Caco-2 (cell line): Measurements from ENCODE around the gene SIGLEC9. TPM values are rescaled to one million over a fixed set of nuclear protein-coding genes. Genes with fewer than 3 reads are reported as not detected.

ENCODE experiments used
- BruUV-seq: library from RNA; stranded (reverse); fragments of 400-500 nt; replicated peaks from 2 replicates; lab custom pipeline; 2021; lab: Mats Ljungman, UMichigan
- CTCF ChIA-PET: fragments of 300-600 bp; sonication (Branson Sonifier 250); formaldehyde crosslinking; loops from one replicate; lab custom pipeline; 2022; ENCODE audit warnings: antibody characterized with exemption; lab: Charles Lee
- POLR2A ChIA-PET: fragments of 300-600 bp; sonication (Branson Sonifier 250); formaldehyde crosslinking; loops from one replicate; lab custom pipeline; 2022; ENCODE audit warnings: antibody characterized with exemption; lab: Charles Lee
- DNase-seq, 2 experiments: peaks; one replicate each; pipeline versions ENCODE4 v3.0.0 to v3.0.0-alpha.2; 2020 to 2022
- H3K27me3 ChIP-seq: replicated peaks from 2 replicates; pipeline ENCODE4 v1.6.0; 2011; ENCODE audit warnings: low read length; ENCODE audit not compliant: control insufficient read depth, insufficient read depth
- H3K36me3 ChIP-seq: 2 replicates; pipeline ENCODE4 v1.5.1; 2011; ENCODE audit warnings: low read length; ENCODE audit not compliant: control insufficient read depth, insufficient read depth
- H3K4me1 ChIP-seq: fragments of 250-450 bp; sonication (Bioruptor Pico); 2 replicates; pipeline ENCODE4 v1.5.1; 2020; ENCODE audit warnings: mild to moderate bottlenecking
- H3K4me3 ChIP-seq: 2 replicates; pipeline ENCODE4 v1.5.1; 2011; ENCODE audit warnings: low read depth, mild to moderate bottlenecking, control low read depth, low read length
- H3K9me3 ChIP-seq: fragments of 250-450 bp; sonication (Bioruptor Pico); 2 replicates; pipeline ENCODE4 v1.5.1; 2020; ENCODE audit warnings: mild to moderate bottlenecking, moderate library complexity
- H3K27ac Mint-ChIP-seq: one replicate; pipeline ENCODE4 v1.8.0; 2022; ENCODE audit warnings: mixed read lengths; ENCODE audit not compliant: unreplicated experiment
- H3K27me3 Mint-ChIP-seq: one replicate; pipeline ENCODE4 v1.8.0; 2022; ENCODE audit warnings: mixed read lengths; ENCODE audit not compliant: insufficient read depth, unreplicated experiment
- H3K36me3 Mint-ChIP-seq: one replicate; pipeline ENCODE4 v1.8.0; 2022; ENCODE audit warnings: mild to moderate bottlenecking, mixed read lengths; ENCODE audit not compliant: insufficient read depth, unreplicated experiment
- H3K4me1 Mint-ChIP-seq: one replicate; pipeline ENCODE4 v1.8.0; 2022; ENCODE audit warnings: low read depth, mixed read lengths; ENCODE audit not compliant: unreplicated experiment
- H3K4me3 Mint-ChIP-seq: one replicate; pipeline ENCODE4 v1.8.0; 2022; ENCODE audit warnings: mild to moderate bottlenecking, moderate library complexity, mixed read lengths; ENCODE audit not compliant: unreplicated experiment
- H3K9me3 Mint-ChIP-seq: one replicate; pipeline ENCODE4 v1.8.0; 2022; ENCODE audit warnings: mixed read lengths; ENCODE audit not compliant: unreplicated experiment
- CTCF ChIP-seq, 2 experiments: fragments of 200-600 bp in 1 of 2; IDR thresholded peaks; 1 replicate in 1 of 2; 2 replicates in 1 of 2; pipeline versions ENCODE4 v1.5.1 to v1.8.0; 2011 to 2022; ENCODE audit warnings: antibody characterized with exemption in 1 of 2, control low read depth in 1 of 2, inconsistent platforms in 1 of 2, low read depth in 1 of 2, low read length in 1 of 2, mild to moderate bottlenecking in 1 of 2, moderate library complexity in 1 of 2; ENCODE audit not compliant: insufficient read depth in 1 of 2, severe bottlenecking in 1 of 2, unreplicated experiment in 1 of 2
- intact Hi-C: fragments of 100-400 bp; cut with micrococcal nuclease; formaldehyde crosslinking; loops from one replicate; pipeline ENCODE4 v1.10.0; 2022; ENCODE audit not compliant: unreplicated experiment
- total RNA-seq: library from RNA; stranded (reverse); gene quantifications from 2 replicates; pipeline ENCODE4 v1.2.3, GENCODE V29; 2022

The SIGLEC9 gene
- total RNA-seq, 1 experiment from 2014 or later, result not detected

GRCh38 chr19:51128227-51128626, 3.5 kb downstream of the SIGLEC9 start:
- no peak for TF ChIP-seq CTCF (IDR thresholded peaks at IDR 0.05; ENCODE audit: insufficient read depth in 1 of 2, low read depth in 1 of 2, low read length in 1 of 2, severe bottlenecking in 1 of 2, unreplicated experiment in 1 of 2)
- ChIA-PET CTCF (no interaction called here), POLR2A (no interaction called here)

GRCh38 chr19:51129716-51130115, 5.0 kb downstream of the SIGLEC9 start:
- Mint-ChIP-seq H3K36me3 (no peaks in the 10 kb centered on the region), H3K4me3 (no peak overlapping the region), H3K27me3 (peaks cover 6% of the 10 kb centered on the region), H3K9me3 (peaks cover 5% of the 10 kb centered on the region), H3K4me1 (peaks cover 11% of the 10 kb centered on the region), H3K27ac (no peak overlapping the region)
- no peak for TF ChIP-seq CTCF (IDR thresholded peaks at IDR 0.05; ENCODE audit: insufficient read depth in 1 of 2, low read depth in 1 of 2, low read length in 1 of 2, severe bottlenecking in 1 of 2, unreplicated experiment in 1 of 2)
- Histone ChIP-seq H3K4me1 (peaks cover 4% of the 10 kb centered on the region; the same call in 1 of the 2 replicates), H3K9me3 (no peaks in the 10 kb centered on the region), H3K36me3 (no peaks in the 10 kb centered on the region), H3K4me3 (no peak overlapping the region), H3K27me3 (no peaks in the 10 kb centered on the region)
- CTCF ChIA-PET, result no interaction called here
- POLR2A ChIA-PET, result no interaction called here
- BruUV-seq, result no TSS peak
- no peak for DNase-seq
- intact Hi-C loops, result no loop called here

More at GRCh38 chr19:51128227-51128626, 3.5 kb downstream of the SIGLEC9 start:
- intact Hi-C loops, result no loop called here
- Mint-ChIP-seq H3K9me3 (no peaks in the 10 kb centered on the region), H3K27me3 (peaks cover 9% of the 10 kb centered on the region), H3K27ac (peak overlapping the region; percentile 4), H3K4me3 (no peak overlapping the region), H3K4me1 (peaks cover 11% of the 10 kb centered on the region), H3K36me3 (no peaks in the 10 kb centered on the region)
- H3K9me3 ChIP-seq, result no peaks in the 10 kb centered on the region
- no TSS peak for BruUV-seq
- H3K4me1 ChIP-seq, result peaks cover 4% of the 10 kb centered on the region; the same call in 1 of the 2 replicates
- H3K27me3 ChIP-seq, result no peaks in the 10 kb centered on the region
- no peak overlapping the region for H3K4me3 ChIP-seq
- no peaks in the 10 kb centered on the region for H3K36me3 ChIP-seq
- no peak for DNase-seq

- H3K4me3 ChIP-seq, result no peak overlapping the region
- Mint-ChIP-seq H3K4me3 (peak overlapping the region; percentile 26), H3K4me1 (peaks cover 11% of the 10 kb centered on the region), H3K27me3 (peaks cover 11% of the 10 kb centered on the region), H3K9me3 (peaks cover 9% of the 10 kb centered on the region), H3K36me3 (no peaks in the 10 kb centered on the region), H3K27ac (no peak overlapping the region)
- H3K27me3 ChIP-seq, result no peaks in the 10 kb centered on the region
- no peaks in the 10 kb centered on the region for H3K36me3 ChIP-seq
- ChIA-PET CTCF (no interaction called here), POLR2A (interaction anchor here (0.6 kb wide), 1 partner anchor 140 kb away, joined by 3 read pairs; no protein-coding TSS in a partner anchor)
- 0 out of 2 replicates have a peak, but pooled peaks cover 4% of the 10 kb centered on the region for H3K9me3 ChIP-seq
- intact Hi-C loops, result no loop called here
- H3K4me1 ChIP-seq, result peaks cover 4% of the 10 kb centered on the region; the same call in 1 of the 2 replicates
- no TSS peak for BruUV-seq
- TF ChIP-seq CTCF (IDR thresholded peaks at IDR 0.05; ENCODE audit: insufficient read depth in 1 of 2, low read depth in 1 of 2, low read length in 1 of 2, severe bottlenecking in 1 of 2, unreplicated experiment in 1 of 2), result peak; percentile 20 to 27
- peak; percentile 62 to 72 for DNase-seq
These were observed 7.3 kb downstream of the SIGLEC9 start for GRCh38 chr19:51131780-51132680.
